Effector memory CD4-positive, alpha-beta T cell (primary cell): ENCODE data around the gene UQCR11.

Experiments
- DNase-seq, 3 donors: peaks; one replicate each; pipeline ENCODE4 v3.0.0-alpha.2; 2020
- H3K27ac ChIP-seq: 2 replicates; pipeline ENCODE4 v1.7.0; 2013; ENCODE audit warnings: mild to moderate bottlenecking, low read length, moderate library complexity; ENCODE audit not compliant: insufficient read depth, poor library complexity, severe bottlenecking
- H3K27me3 ChIP-seq: replicated peaks from 2 replicates; pipeline ENCODE4 v1.7.0; 2013; ENCODE audit warnings: mild to moderate bottlenecking, low read length; ENCODE audit not compliant: insufficient read depth, control insufficient read depth, poor library complexity, severe bottlenecking
- H3K36me3 ChIP-seq: 2 replicates; pipeline ENCODE4 v1.7.0; 2013; ENCODE audit warnings: mild to moderate bottlenecking, low read length, moderate library complexity; ENCODE audit not compliant: control insufficient read depth, insufficient read depth
- H3K4me1 ChIP-seq: 2 replicates; pipeline ENCODE4 v1.7.0; 2013; ENCODE audit warnings: low read length, mild to moderate bottlenecking; ENCODE audit not compliant: control insufficient read depth, insufficient read depth, poor library complexity, severe bottlenecking
- H3K4me3 ChIP-seq: 2 replicates; pipeline ENCODE4 v1.7.0; 2013; ENCODE audit warnings: low read length, low read depth, mild to moderate bottlenecking; ENCODE audit not compliant: insufficient read depth, poor library complexity, severe bottlenecking
- H3K9me3 ChIP-seq: 2 replicates; pipeline ENCODE4 v1.7.0; 2013; ENCODE audit warnings: mild to moderate bottlenecking, low read length, moderate library complexity; ENCODE audit not compliant: control insufficient read depth

UQCR11 gene

GRCh38 chr19:1556390-1557070 is 48.7 kb downstream of the UQCR11 start:
- no peak overlapping the region for H3K27ac ChIP-seq
- no peaks in the 10 kb centered on the region for H3K9me3 ChIP-seq
- H3K4me3 ChIP-seq, result no peak overlapping the region
- no peaks in the 10 kb centered on the region for H3K27me3 ChIP-seq
- H3K36me3 ChIP-seq, result no peaks in the 10 kb centered on the region
- no peak for DNase-seq
- H3K4me1 ChIP-seq, result no peaks in the 10 kb centered on the region

DNA sequence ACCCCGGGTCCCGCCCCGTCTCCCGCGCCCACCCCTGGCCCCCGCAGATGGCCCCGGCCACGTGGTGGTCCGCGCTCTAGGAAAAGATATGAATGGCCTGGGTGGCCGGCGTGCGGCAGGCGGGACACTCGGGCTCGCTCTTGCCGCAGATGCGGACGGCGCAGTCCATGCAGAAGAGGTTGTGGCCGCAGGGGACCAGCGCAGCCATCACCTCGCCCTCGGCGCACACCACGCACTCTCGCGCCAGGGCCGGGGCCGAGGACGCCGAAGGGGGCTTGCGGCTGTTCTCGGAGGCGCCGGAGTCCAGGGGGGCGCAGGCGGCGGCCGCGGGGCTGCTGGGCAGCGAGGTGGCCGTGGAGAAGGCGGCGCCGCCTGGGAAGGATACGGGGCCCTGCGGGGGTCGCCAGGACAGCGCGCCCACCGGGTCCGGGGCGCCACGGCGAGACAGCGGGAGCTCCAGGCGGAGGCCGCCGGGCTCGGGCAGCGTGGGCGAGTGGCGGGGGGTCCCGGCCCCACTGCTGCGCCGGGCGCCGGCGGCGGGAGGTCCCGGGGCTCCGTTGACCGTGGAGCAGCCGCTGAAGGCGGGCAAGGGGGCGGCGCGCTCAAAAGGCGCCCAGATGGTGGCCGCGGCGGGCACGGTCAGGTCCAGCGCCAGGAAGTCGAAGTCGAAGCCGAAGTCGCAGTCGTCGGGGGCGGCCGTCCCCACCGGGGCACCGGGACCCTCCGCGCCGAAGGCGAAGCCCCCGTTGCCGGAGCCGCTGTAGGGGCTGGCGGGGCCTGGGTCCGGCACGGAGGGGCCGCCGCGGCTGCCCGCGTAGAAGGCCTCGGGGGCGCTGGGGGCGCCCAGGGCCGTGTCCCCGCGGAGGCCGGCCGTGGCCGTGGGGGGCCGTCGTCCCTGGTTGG is 49.5 kb downstream of the UQCR11 start:
- no peaks in the 10 kb centered on the region for H3K36me3 ChIP-seq
- H3K9me3 ChIP-seq, result no peaks in the 10 kb centered on the region
- H3K27ac ChIP-seq, result no peak overlapping the region
- H3K27me3 ChIP-seq, result no peaks in the 10 kb centered on the region
- no peak overlapping the region for H3K4me3 ChIP-seq
- DNase-seq, result no peak
- no peaks in the 10 kb centered on the region for H3K4me1 ChIP-seq

DNA sequence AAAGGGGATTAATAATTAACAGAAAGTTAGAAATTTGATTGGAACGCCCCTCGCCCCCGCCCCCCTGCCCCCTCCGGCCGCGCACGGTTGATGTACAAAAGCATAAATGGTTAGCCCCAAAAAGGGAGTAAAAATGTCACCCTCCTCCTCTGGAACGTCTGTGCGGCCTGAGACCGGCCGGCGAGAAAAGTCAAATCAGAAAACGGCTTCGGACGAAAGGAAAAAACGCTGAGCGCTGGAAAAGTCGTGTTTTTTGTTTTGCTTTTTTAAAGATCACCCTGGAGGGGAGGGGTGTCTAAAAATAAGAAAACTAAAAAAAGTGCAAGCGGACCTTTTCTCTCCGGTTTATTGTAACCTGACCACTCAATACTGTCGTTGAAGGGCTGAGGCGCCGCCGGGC is 50.3 kb downstream of the UQCR11 start:
- H3K9me3 ChIP-seq, result no peaks in the 10 kb centered on the region

GRCh38 chr19:1553415-1553814 is 51.8 kb downstream of the UQCR11 start:
- H3K9me3 ChIP-seq, result no peaks in the 10 kb centered on the region
- H3K36me3 ChIP-seq, result no peaks in the 10 kb centered on the region
- no peak overlapping the region for H3K4me3 ChIP-seq
- H3K4me1 ChIP-seq, result no peaks in the 10 kb centered on the region
- no peaks in the 10 kb centered on the region for H3K27me3 ChIP-seq
- H3K27ac ChIP-seq, result no peak overlapping the region
- DNase-seq, result no peak

More for the DNA sequence above, 50.3 kb downstream of the UQCR11 start:
- no peak overlapping the region for H3K27ac ChIP-seq
- H3K4me1 ChIP-seq, result no peaks in the 10 kb centered on the region
- H3K27me3 ChIP-seq, result no peaks in the 10 kb centered on the region
- no peaks in the 10 kb centered on the region for H3K36me3 ChIP-seq
- no peak overlapping the region for H3K4me3 ChIP-seq
- no peak for DNase-seq

DNA sequence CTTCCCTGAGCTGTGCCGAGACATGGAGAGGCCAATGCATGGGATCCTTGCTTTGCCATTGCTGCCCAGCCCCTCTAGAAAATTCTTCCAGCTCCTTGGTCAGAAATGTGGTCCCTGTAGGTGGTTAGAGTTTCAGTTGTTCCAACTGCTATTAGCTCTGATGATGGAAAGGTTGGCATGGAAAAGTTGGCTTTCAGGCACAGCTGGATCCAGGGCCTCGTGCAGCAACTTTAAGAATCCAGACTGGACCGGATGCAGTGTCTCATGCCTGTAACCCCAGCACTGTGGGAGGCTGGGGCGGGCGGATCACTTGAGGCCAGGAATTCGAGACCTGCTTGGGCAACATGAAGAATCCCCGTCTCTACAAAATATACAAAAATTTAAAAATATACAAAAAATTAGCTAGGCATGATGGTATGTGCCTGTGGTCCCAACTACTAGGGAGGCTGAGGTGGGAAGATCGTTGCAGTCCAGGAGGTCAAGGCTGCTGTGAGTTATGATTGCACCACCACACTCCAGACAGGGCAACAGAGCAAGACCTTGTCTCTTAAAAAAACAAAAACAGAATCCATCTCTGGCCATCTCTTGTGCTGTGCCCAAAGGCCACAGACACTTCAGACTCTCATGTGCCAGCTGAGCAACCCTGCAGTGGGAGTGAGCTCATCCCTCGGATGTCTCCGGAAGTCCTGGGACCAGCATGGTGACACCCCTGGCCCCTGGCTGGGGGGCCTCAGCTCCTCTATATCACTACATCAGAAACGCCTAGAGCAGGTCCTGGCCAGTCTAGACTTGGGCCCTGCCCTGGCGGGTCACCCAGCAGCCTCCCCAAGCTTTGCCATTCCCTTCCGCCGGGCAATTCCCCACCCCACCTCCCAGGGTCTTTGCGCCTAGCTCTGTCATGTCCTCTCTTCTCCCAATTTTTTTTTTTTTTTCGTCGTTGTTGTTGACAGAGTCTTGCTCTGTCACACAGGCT is 53.9 kb downstream of the UQCR11 start:
- Histone ChIP-seq H3K9me3 (no peaks in the 10 kb centered on the region), H3K27me3 (no peaks in the 10 kb centered on the region), H3K27ac (no peak overlapping the region), H3K4me3 (no peak overlapping the region), H3K4me1 (no peaks in the 10 kb centered on the region), H3K36me3 (no peaks in the 10 kb centered on the region)
- DNase-seq, result no peak

GRCh38 chr19:1549332-1549945 is 55.8 kb downstream of the UQCR11 start:
- no peak overlapping the region for H3K4me3 ChIP-seq
- H3K4me1 ChIP-seq, result no peaks in the 10 kb centered on the region
- no peaks in the 10 kb centered on the region for H3K27me3 ChIP-seq
- no peak overlapping the region for H3K27ac ChIP-seq
- no peaks in the 10 kb centered on the region for H3K9me3 ChIP-seq
- no peak for DNase-seq
- H3K36me3 ChIP-seq, result no peaks in the 10 kb centered on the region
